PC-9 (cell line): Measurements from ENCODE around the gene CEP78.

Experiments used
- CTCF ChIP-seq: fragments of 200-600 bp; sonication (generic); conservative IDR thresholded peaks from 2 replicates; pipeline ENCODE4 v1.6.1; 2017; ENCODE audit warnings: mixed run types, antibody characterized with exemption, mild to moderate bottlenecking, moderate library complexity
- EZH2 ChIP-seq: fragments of 200-600 bp; sonication (generic); IDR thresholded peaks from 2 replicates; pipeline ENCODE4 v1.8.0; 2017; ENCODE audit warnings: antibody characterized with exemption, low read depth

- TF ChIP-seq CTCF, result no peak
- no peak for TF ChIP-seq EZH2
These were observed 48.0 kb upstream of the CEP78 start for GRCh38 chr9:78187763-78188484.
